HepG2 (cell line): ENCODE measurements around the gene TFEB. TPM values are rescaled to one million over a fixed set of nuclear protein-coding genes. Genes with fewer than 3 reads are reported as not detected.
A peak's percentile ranks its signal among the peaks of the same experiment; 100 is the strongest.

Experiments
- ARNT2 ChIP-seq: sonication (generic); formaldehyde crosslinking; IDR thresholded peaks from 2 replicates; pipeline ENCODE4 v1.8.0; 2022; ENCODE audit warnings: mild to moderate bottlenecking, low read depth, missing genetic modification reagents, moderate library complexity
- ATF6 ChIP-seq: sonication (generic); formaldehyde crosslinking; conservative IDR thresholded peaks from 2 replicates; pipeline ENCODE4 v1.4.0; 2020; ENCODE audit warnings: missing genetic modification reagents
- DPF2 ChIP-seq: sonication (generic); formaldehyde crosslinking; IDR thresholded peaks from 2 replicates; pipeline ENCODE4 v1.4.0; 2020; ENCODE audit warnings: mild to moderate bottlenecking, low read depth, missing genetic modification reagents, borderline replicate concordance
- ELF3 ChIP-seq: IDR thresholded peaks from 2 replicates; pipeline ENCODE4 v1.6.1; 2016; ENCODE audit warnings: missing genetic modification reagents, missing compliant biosample characterization
- HBP1 ChIP-seq: IDR thresholded peaks from 2 replicates; pipeline ENCODE4 v1.6.1; 2016; ENCODE audit warnings: low read depth, control low read depth
- HOXA3 ChIP-seq: sonication (generic); formaldehyde crosslinking; IDR thresholded peaks from 2 replicates; pipeline ENCODE4 v1.5.0; 2020; ENCODE audit warnings: missing genetic modification reagents
- MED13 ChIP-seq: sonication (generic); formaldehyde crosslinking; IDR thresholded peaks from 2 replicates; pipeline ENCODE4 v1.5.0; 2020; ENCODE audit warnings: missing genetic modification reagents
- MYPOP ChIP-seq: sonication (generic); formaldehyde crosslinking; IDR thresholded peaks from 2 replicates; pipeline ENCODE4 v1.8.1; 2023; ENCODE audit warnings: mild to moderate bottlenecking, moderate library complexity, missing genetic modification reagents
- PATZ1 ChIP-seq: sonication (generic); formaldehyde crosslinking; IDR thresholded peaks from 2 replicates; pipeline ENCODE4 v1.4.0; 2020; ENCODE audit warnings: missing genetic modification reagents
- PPARG ChIP-seq: conservative IDR thresholded peaks from 2 replicates; pipeline ENCODE4 v1.6.1; 2016; ENCODE audit warnings: missing biosample characterization, missing genetic modification reagents
- RFX3 ChIP-seq: IDR thresholded peaks from 2 replicates; pipeline ENCODE4 v1.6.1; 2016; ENCODE audit warnings: missing biosample characterization, missing genetic modification reagents
- RFXAP ChIP-seq: sonication (generic); formaldehyde crosslinking; IDR thresholded peaks from 2 replicates; pipeline ENCODE4 v1.4.0; 2020; ENCODE audit warnings: missing genetic modification reagents, borderline replicate concordance
- SRSF1 ChIP-seq: fragments of 200-400 bp; formaldehyde crosslinking; optimal IDR thresholded peaks from 2 replicates; pipeline ENCODE3; 2017; ENCODE audit warnings: mild to moderate bottlenecking, low read depth, low read length, moderate library complexity
- TCF7 ChIP-seq: sonication (generic); IDR thresholded peaks from 2 replicates; pipeline ENCODE4 v1.6.1; 2016; ENCODE audit warnings: antibody characterized with exemption, low read depth
- ZFP82 ChIP-seq: sonication (generic); formaldehyde crosslinking; IDR thresholded peaks from 2 replicates; pipeline ENCODE4 v1.5.1; 2020; ENCODE audit warnings: mild to moderate bottlenecking, missing genetic modification reagents, borderline replicate concordance
- ZNF264 ChIP-seq: sonication (generic); formaldehyde crosslinking; IDR thresholded peaks from 2 replicates; pipeline ENCODE4 v1.4.0; 2020; ENCODE audit warnings: missing genetic modification reagents
- ZNF558 ChIP-seq: sonication (generic); formaldehyde crosslinking; IDR thresholded peaks from 2 replicates; pipeline ENCODE4 v1.9.0; 2022; ENCODE audit warnings: mild to moderate bottlenecking, missing genetic modification reagents, borderline replicate concordance
- ZNF615 ChIP-seq: sonication (generic); formaldehyde crosslinking; IDR thresholded peaks from 2 replicates; pipeline ENCODE4 v1.5.0; 2020; ENCODE audit warnings: mild to moderate bottlenecking, missing genetic modification reagents, borderline replicate concordance
- ZNF644 ChIP-seq: IDR thresholded peaks from 2 replicates; pipeline ENCODE4 v1.6.1; 2016; ENCODE audit warnings: low read depth
- ZNF747 ChIP-seq: sonication (generic); formaldehyde crosslinking; IDR thresholded peaks from 2 replicates; pipeline ENCODE4 v1.8.1; 2023; ENCODE audit warnings: missing genetic modification reagents, mild to moderate bottlenecking, borderline replicate concordance
- ZNF883 ChIP-seq: sonication (generic); formaldehyde crosslinking; IDR thresholded peaks from 2 replicates; pipeline ENCODE4 v1.5.1; 2020; ENCODE audit warnings: mild to moderate bottlenecking, missing genetic modification reagents; ENCODE audit errors: not compliant biosample characterization
- polyA plus RNA-seq, 8 experiments: library from polyadenylated mRNA; depleted of rRNA in 3 of 8; stranded (reverse) in 7 of 8; unstranded in 1 of 8; fragments of >200 nt; fragmentation: Illumina TruSeq in 4 of 8; extraction: Trizol in 4 of 8; gene quantifications; 2 replicates each; pipeline versions ENCODE4 v1.2.1 to v1.2.3, GENCODE V29; 2011 to 2016; ENCODE audit warnings: low read depth in 4 of 8, missing spikeins in 1 of 8, mixed read lengths in 1 of 8; ENCODE audit not compliant: insufficient read depth in 1 of 8
- total RNA-seq, 5 experiments: library from RNA; depleted of rRNA; stranded (reverse); fragments of >200 nt; fragmentation: Illumina TruSeq; extraction: Trizol; gene quantifications; 2 replicates each; pipeline ENCODE4 v1.2.3, GENCODE V29; 2016; ENCODE audit warnings: low read depth in 1 of 5
- TF ChIP-seq, protein P1 (sequence below), 2 experiments: fragments of 450-650 bp in 1 of 2; sonication (generic) in 1 of 2; formaldehyde crosslinking; IDR thresholded peaks; 2 replicates each; pipeline versions ENCODE4 v1.5.0 to v1.8.0; 2020 to 2022; ENCODE audit warnings: mild to moderate bottlenecking in 1 of 2, missing genetic modification reagents in 1 of 2

Gene TFEB
- total and polyA plus RNA-seq, 2 of the 13 experiments (the other 11 are each of a cell fraction or from before 2014, with no cell fraction given), result 13.3 to 18.7 TPM

DNA sequence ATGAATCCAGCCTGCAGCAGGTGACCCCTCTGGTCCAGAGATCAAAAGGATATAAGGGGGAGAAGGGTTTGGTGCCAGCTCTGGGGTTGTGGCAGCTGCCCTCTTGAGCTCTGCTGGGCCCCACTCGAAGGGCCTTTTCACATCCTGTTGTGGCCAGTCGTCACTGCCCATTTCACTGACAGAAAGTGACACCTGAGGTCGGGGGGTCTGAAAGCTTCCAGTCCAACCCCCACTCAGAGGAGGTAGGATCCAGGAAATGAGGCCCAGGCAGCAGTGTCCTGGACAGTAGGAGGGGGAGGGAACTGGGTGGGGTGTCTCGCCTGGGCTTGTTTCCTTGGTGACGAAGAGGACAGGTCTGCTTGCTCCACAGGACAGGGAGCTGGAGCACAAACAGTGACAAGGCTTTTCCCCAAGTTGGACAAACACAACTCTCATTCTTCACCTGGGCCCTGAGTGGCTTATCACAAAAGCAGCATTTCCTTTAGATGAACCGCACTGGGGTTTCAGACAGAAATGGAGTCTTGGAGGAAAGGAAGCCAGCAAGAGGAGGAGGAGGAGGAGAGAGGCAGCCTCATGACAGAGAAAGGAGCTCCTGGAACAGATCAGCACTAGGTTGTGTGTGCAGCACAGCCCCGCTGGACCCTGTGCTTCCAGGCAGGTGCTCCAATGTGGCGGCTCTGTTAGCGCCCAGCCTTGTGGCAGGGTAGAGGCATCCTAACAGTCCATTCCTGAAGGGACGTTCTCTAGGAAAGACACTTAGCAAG lies 33.3 kb upstream of the TFEB start (continued):
- peak; percentile 89 for TF ChIP-seq PATZ1
- TF ChIP-seq, protein P1, sequence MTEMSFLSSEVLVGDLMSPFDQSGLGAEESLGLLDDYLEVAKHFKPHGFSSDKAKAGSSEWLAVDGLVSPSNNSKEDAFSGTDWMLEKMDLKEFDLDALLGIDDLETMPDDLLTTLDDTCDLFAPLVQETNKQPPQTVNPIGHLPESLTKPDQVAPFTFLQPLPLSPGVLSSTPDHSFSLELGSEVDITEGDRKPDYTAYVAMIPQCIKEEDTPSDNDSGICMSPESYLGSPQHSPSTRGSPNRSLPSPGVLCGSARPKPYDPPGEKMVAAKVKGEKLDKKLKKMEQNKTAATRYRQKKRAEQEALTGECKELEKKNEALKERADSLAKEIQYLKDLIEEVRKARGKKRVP (CRISPR knock-in tag; IDR thresholded peaks at IDR 0.05), result no peak
- peak; percentile 63 for TF ChIP-seq RFX3
- 0 out of 2 replicates have a peak, but pooled peaks have one; percentile 36 for TF ChIP-seq RFXAP (CRISPR knock-in tag)
- TF ChIP-seq MED13 (CRISPR knock-in tag), result peak; percentile 46; the same call in 1 of the 2 replicates
- TF ChIP-seq ZNF883 (CRISPR knock-in tag), result peak; percentile 49
- no peak for TF ChIP-seq ZNF615 (CRISPR knock-in tag)
- 0 out of 2 replicates have a peak, but pooled peaks have one; percentile 28 for TF ChIP-seq PPARG (CRISPR knock-in tag)
- no peak for TF ChIP-seq DPF2 (CRISPR knock-in tag)
- TF ChIP-seq HBP1 (CRISPR knock-in tag), result peak; percentile 39; the same call in 1 of the 2 replicates
- 0 out of 2 replicates have a peak, but pooled peaks have one; percentile 41 for TF ChIP-seq ARNT2 (CRISPR knock-in tag)
- TF ChIP-seq ZNF264 (CRISPR knock-in tag), result 0 out of 2 replicates have a peak, but pooled peaks have one; percentile 62
- TF ChIP-seq ATF6 (CRISPR knock-in tag), result no peak
- TF ChIP-seq ZFP82 (CRISPR knock-in tag), result no peak
- peak; percentile 37 for TF ChIP-seq TCF7
- TF ChIP-seq ZNF747, result no peak
- no peak for TF ChIP-seq ZNF558 (CRISPR knock-in tag)
- no peak for TF ChIP-seq ZNF644
- peak; percentile 65; the same call in 1 of the 2 replicates for TF ChIP-seq ELF3 (CRISPR knock-in tag)
- TF ChIP-seq SRSF1, result peak; percentile 80
- TF ChIP-seq MYPOP (CRISPR knock-in tag), result no peak
- peak; percentile 29; the same call in 1 of the 2 replicates for TF ChIP-seq HOXA3 (CRISPR knock-in tag)
